ENCODE results near the gene FBXL22.

Gene FBXL22

DNA sequence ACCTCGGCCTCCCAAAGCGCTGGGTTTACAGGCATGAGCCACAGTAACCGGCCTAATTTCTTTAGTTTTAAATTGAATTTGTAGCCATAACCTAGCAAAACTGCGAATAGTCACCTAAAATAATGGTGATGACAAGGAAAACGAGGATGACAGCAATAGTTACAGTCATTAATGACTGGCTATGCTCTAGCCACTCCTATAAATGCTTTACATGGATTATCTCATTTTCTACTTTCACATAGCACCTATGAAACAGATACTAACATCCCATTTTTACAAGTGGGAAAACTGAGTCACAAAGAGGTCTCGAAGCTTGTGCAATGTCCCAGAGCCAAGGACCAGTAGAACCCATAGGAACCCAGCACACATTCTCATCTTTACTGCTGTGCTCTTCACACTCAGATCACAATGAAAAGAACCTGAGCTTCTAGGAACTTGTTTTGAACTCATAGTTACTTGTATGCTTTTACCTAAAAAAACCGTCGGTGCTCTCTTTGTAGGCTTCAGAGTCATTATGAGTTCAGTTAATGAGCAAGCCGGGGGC lies 39.4 kb downstream of the FBXL22 start:
- ChIA-PET CTCF (no interaction called here), POLR2A (no interaction called here)
- Histone ChIP-seq H3K4me3 (ENCODE audit: low read depth, low read length) (no peak overlapping the region), H3K36me3 (ENCODE audit: control insufficient read depth in 2 of 2, insufficient read depth in 1 of 2, low read length in 2 of 2) (peaks cover 0 to 78% of the 10 kb centered on the region in 2 experiments), H3K27ac (ENCODE audit: extremely low read depth, low read depth, low read length) (no peak overlapping the region), H3K9me3 (ENCODE audit: control insufficient read depth, insufficient read depth, low read depth, low read length) (no peaks in the 10 kb centered on the region), H3K4me1 (ENCODE audit: control insufficient read depth, insufficient read depth, low read length) (no peaks in the 10 kb centered on the region)
- TF ChIP-seq ZNF19 (tag by site-specific recombination; IDR thresholded peaks at IDR 0.05; ENCODE audit: low read depth) = no peak
- no peak for TF ChIP-seq ZNF248 (tag by site-specific recombination; IDR thresholded peaks at IDR 0.05)
- no peak for TF ChIP-seq HOXA7 (CRISPR knock-in tag; IDR thresholded peaks at IDR 0.05; ENCODE audit: borderline replicate concordance)
- no peak for TF ChIP-seq ZFP37 (tag by site-specific recombination; IDR thresholded peaks at IDR 0.05)
- TF ChIP-seq INSM2 (tag by site-specific recombination; IDR thresholded peaks at IDR 0.05) = no peak
- TF ChIP-seq ZNF366 (tag by site-specific recombination; conservative IDR thresholded peaks at IDR 0.05) = no peak
- no peak for TF ChIP-seq TRIM28 (IDR thresholded peaks at IDR 0.05; ENCODE audit: borderline replicate concordance, low read length)
- no peak for TF ChIP-seq SP3 (tag by site-specific recombination; IDR thresholded peaks at IDR 0.05)
- TF ChIP-seq ZNF560 (tag by site-specific recombination; IDR thresholded peaks at IDR 0.05; ENCODE audit: borderline replicate concordance) = no peak
- no peak for TF ChIP-seq GLIS1 (tag by site-specific recombination; IDR thresholded peaks at IDR 0.05)
- no peak for TF ChIP-seq KLF10 (tag by site-specific recombination; IDR thresholded peaks at IDR 0.05)
- TF ChIP-seq ZBTB10 (tag by site-specific recombination; IDR thresholded peaks at IDR 0.05) = no peak
- TF ChIP-seq, protein P1, sequence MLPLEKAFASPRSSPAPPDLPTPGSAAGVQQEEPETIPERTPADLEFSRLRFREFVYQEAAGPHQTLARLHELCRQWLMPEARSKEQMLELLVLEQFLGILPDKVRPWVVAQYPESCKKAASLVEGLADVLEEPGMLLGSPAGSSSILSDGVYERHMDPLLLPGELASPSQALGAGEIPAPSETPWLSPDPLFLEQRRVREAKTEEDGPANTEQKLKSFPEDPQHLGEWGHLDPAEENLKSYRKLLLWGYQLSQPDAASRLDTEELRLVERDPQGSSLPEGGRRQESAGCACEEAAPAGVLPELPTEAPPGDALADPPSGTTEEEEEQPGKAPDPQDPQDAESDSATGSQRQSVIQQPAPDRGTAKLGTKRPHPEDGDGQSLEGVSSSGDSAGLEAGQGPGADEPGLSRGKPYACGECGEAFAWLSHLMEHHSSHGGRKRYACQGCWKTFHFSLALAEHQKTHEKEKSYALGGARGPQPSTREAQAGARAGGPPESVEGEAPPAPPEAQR (tag by site-specific recombination; IDR thresholded peaks at IDR 0.05) = no peak
- no peak for TF ChIP-seq REST (tag by site-specific recombination; IDR thresholded peaks at IDR 0.05)
- no peak for TF ChIP-seq ZNF580 (tag by site-specific recombination; IDR thresholded peaks at IDR 0.05)

- POLR2A ChIA-PET = no interaction called here
- TF ChIP-seq ZNF530 (tag by site-specific recombination; IDR thresholded peaks at IDR 0.05; ENCODE audit: low read depth) = no peak
- TF ChIP-seq GLI4 (tag by site-specific recombination; IDR thresholded peaks at IDR 0.05) = no peak
- TF ChIP-seq ZNF138 (tag by site-specific recombination; IDR thresholded peaks at IDR 0.05; ENCODE audit: borderline replicate concordance) = no peak
- TF ChIP-seq ZNF146 (tag by site-specific recombination; IDR thresholded peaks at IDR 0.05) = no peak
- no peak for TF ChIP-seq KLF10 (tag by site-specific recombination; IDR thresholded peaks at IDR 0.05)
- TF ChIP-seq ZNF133 (tag by site-specific recombination; IDR thresholded peaks at IDR 0.05) = no peak
- no peak for TF ChIP-seq YY1 (tag by site-specific recombination; IDR thresholded peaks at IDR 0.05)
- TF ChIP-seq ZNF292 (tag by site-specific recombination; IDR thresholded peaks at IDR 0.05; ENCODE audit: borderline replicate concordance, low read depth) = no peak
- no peak for TF ChIP-seq ZBTB10 (tag by site-specific recombination; IDR thresholded peaks at IDR 0.05)
- TF ChIP-seq ZNF24 (tag by site-specific recombination; IDR thresholded peaks at IDR 0.05) = no peak
- TF ChIP-seq RBAK (tag by site-specific recombination; IDR thresholded peaks at IDR 0.05) = no peak
- CTCF ChIA-PET = no interaction called here
- H3K4me3 ChIP-seq (ENCODE audit: low read depth, low read length) = no peak overlapping the region
- H3K4me1 ChIP-seq (ENCODE audit: control insufficient read depth, insufficient read depth, low read length) = no peaks in the 10 kb centered on the region
- H3K9me3 ChIP-seq (ENCODE audit: control insufficient read depth, insufficient read depth, low read depth, low read length) = no peaks in the 10 kb centered on the region
- H3K36me3 ChIP-seq (ENCODE audit: control insufficient read depth in 2 of 2, insufficient read depth in 1 of 2, low read length in 2 of 2) = peaks cover 0 to 72% of the 10 kb centered on the region in 2 experiments; a peak in 2 of 3 replicates
- H3K27ac ChIP-seq (ENCODE audit: extremely low read depth, low read depth, low read length) = no peak overlapping the region
Observed at GRCh38 chr15:63638839-63639238, 41.7 kb downstream of the FBXL22 start.
